Cardiac muscle cell (in vitro differentiated cells and primary cell): ENCODE results near the gene TOR1AIP1. TPM values are rescaled to one million over a fixed set of nuclear protein-coding genes. Genes with fewer than 3 reads are reported as not detected.
"Not testable (repeated sequence)": the region's sequence is repeated elsewhere in the genome, so short reads cannot be mapped to it uniquely, and the experiment has no call there.

ENCODE experiments used
- DNase-seq, 2 donors: peaks; one replicate each; pipeline versions ENCODE4 v3.0.0 to v3.0.0-alpha.2; 2010 to 2017; ENCODE audit warnings: low read depth in 1 of 2, low spot score in 1 of 2
- H3K27ac ChIP-seq: fragments of 200-600 bp; sonication (generic); 2 replicates; pipeline ENCODE4 v1.5.1; 2016
- H3K27me3 ChIP-seq: fragments of 200-600 bp; sonication (generic); 2 replicates; pipeline ENCODE4 v1.6.0; 2016; ENCODE audit warnings: control low read depth
- H3K36me3 ChIP-seq: fragments of 200-600 bp; sonication (generic); 2 replicates; pipeline ENCODE4 v1.5.1; 2016; ENCODE audit warnings: control low read depth
- H3K4me1 ChIP-seq: fragments of 200-600 bp; sonication (generic); 2 replicates; pipeline ENCODE4 v1.8.1; 2017; ENCODE audit warnings: low read depth, mild to moderate bottlenecking, mixed run types
- H3K4me3 ChIP-seq: fragments of 200-600 bp; sonication (generic); 2 replicates; pipeline ENCODE4 v1.5.1; 2016; ENCODE audit warnings: mild to moderate bottlenecking
- H3K9me3 ChIP-seq: fragments of 200-600 bp; sonication (generic); 2 replicates; pipeline ENCODE4 v1.5.1; 2017; ENCODE audit warnings: low read depth, mild to moderate bottlenecking, control low read depth
- polyA plus RNA-seq: library from polyadenylated mRNA; unstranded; fragments of >200 nt; fragmentation: Nextera tagmentation; extraction: Ambion mirVana; gene quantifications from 2 replicates; pipeline ENCODE4 v1.2.1, GENCODE V29; 2016
- total RNA-seq: library from RNA; depleted of rRNA; stranded (reverse); fragments of >200 nt; gene quantifications from 2 replicates; pipeline ENCODE4 v1.2.3, GENCODE V29; 2016
- TF ChIP-seq, protein P1 (sequence below): IDR thresholded peaks from 2 replicates; pipeline ENCODE4 v1.5.1; 2012; ENCODE audit warnings: low read depth, mild to moderate bottlenecking, low read length

Gene TOR1AIP1
- total RNA-seq (19.6 and 20.3 TPM in 2 replicates), polyA plus RNA-seq (18.2 and 24.0 TPM in 2 replicates)

DNA sequence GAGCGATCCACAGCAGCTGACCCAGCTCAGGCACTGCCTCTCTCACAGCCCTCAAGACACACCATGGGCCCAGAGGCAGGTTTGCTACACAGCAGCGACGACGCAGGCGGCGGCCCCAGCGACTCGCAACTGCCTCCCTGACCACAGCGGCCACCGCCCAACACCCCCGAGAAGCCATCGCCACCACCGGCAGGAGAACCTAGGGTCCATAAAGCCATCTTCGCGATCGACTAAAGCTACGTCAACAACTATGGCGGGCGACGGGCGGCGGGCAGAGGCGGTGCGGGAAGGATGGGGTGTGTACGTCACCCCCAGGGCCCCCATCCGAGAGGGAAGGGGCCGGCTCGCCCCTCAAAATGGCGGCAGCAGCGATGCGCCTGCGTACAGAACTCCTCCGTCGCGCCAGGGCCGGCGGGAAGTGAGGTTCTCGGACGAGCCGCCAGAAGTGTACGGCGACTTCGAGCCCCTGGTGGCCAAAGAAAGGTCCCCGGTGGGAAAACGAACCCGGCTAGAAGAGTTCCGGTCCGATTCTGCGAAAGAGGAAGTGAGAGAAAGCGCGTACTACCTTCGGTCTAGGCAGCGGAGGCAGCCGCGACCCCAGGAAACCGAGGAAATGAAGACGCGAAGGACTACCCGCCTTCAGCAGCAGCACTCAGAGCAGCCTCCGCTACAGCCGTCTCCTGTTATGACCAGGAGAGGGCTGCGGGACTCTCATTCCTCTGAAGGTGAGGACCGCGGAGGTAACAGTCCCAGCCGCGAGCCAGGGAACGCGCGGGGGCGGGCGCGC lies at the start of gene TOR1AIP1:
Gene TOR1AIP1, plus strand, starts transcription at position 33 of the 787 bp plus-strand sequence. Its CDS starts 218 bp downstream, at position 251.
- H3K27me3 ChIP-seq = no peaks in the 10 kb centered on the region
- peak; percentile 98 to 99 for DNase-seq
- TF ChIP-seq, protein P1, sequence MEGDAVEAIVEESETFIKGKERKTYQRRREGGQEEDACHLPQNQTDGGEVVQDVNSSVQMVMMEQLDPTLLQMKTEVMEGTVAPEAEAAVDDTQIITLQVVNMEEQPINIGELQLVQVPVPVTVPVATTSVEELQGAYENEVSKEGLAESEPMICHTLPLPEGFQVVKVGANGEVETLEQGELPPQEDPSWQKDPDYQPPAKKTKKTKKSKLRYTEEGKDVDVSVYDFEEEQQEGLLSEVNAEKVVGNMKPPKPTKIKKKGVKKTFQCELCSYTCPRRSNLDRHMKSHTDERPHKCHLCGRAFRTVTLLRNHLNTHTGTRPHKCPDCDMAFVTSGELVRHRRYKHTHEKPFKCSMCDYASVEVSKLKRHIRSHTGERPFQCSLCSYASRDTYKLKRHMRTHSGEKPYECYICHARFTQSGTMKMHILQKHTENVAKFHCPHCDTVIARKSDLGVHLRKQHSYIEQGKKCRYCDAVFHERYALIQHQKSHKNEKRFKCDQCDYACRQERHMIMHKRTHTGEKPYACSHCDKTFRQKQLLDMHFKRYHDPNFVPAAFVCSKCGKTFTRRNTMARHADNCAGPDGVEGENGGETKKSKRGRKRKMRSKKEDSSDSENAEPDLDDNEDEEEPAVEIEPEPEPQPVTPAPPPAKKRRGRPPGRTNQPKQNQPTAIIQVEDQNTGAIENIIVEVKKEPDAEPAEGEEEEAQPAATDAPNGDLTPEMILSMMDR = peak; percentile 35
- peak within 1 kb of the TSS; percentile 59 for H3K4me3 ChIP-seq
- peaks cover 19% of the 10 kb centered on the region for H3K36me3 ChIP-seq
- peaks cover 12% of the 10 kb centered on the region for H3K4me1 ChIP-seq
- H3K9me3 ChIP-seq = no peaks in the 10 kb centered on the region
- H3K27ac ChIP-seq = peak within 1 kb of the TSS; percentile 98

- not testable (repeated sequence) for H3K9me3 ChIP-seq, H3K36me3 ChIP-seq, DNase-seq, H3K27ac ChIP-seq, H3K27me3 ChIP-seq, H3K4me3 ChIP-seq, H3K4me1 ChIP-seq
Observed at GRCh38 chr1:179836686-179837445, 45.2 kb upstream of the TOR1AIP1 start.

DNA sequence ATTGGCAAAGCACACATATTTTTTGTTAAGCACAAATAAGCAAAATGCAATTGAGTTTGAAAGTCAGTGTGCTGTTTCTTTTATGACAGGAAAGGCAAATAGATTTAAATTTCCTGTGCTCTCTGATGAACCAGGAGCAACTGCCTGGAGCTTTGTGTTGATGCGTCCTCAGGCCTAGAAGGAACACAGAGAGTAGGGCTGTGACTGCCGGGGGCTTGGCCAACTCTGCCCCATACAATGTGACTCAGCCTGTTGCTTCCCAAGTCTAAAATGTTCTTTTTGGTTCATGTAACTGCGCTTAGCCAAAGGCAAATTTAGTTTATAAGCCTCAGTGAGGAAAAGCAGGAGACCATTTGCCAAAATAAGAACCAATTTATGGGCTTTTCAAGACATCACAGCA lies 42.0 kb upstream of the TOR1AIP1 start:
- no peaks in the 10 kb centered on the region for H3K4me1 ChIP-seq
- H3K27ac ChIP-seq = no peak overlapping the region
- H3K4me3 ChIP-seq = no peak overlapping the region
- peaks cover 6% of the 10 kb centered on the region for H3K36me3 ChIP-seq
- no peak for DNase-seq
- H3K9me3 ChIP-seq = no peaks in the 10 kb centered on the region
- TF ChIP-seq, protein P1 = no peak
- no peaks in the 10 kb centered on the region for H3K27me3 ChIP-seq

DNA sequence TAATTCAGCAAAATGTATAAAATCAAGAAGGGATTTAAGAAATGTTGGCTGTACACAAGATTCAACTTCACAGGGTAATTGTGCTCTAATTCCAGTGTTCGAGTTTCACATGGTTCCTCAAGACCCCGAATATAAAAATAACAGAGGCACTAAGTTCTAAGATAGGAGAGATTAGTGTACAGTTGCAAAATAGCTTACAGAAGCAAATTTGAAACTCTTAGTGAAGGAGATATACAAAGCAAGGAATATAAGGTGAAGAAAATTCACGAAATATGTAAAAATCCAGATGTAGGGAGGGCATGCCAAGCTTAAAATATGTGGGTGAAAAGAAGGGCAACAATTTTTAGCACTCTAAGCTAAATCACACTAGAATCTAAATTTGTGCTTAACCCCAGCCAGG lies 33.9 kb upstream of the TOR1AIP1 start:
- no peak overlapping the region for H3K27ac ChIP-seq
- no peak for DNase-seq
- H3K4me1 ChIP-seq = no peaks in the 10 kb centered on the region
- no peaks in the 10 kb centered on the region for H3K27me3 ChIP-seq
- TF ChIP-seq, protein P1 = no peak
- H3K4me3 ChIP-seq = no peak overlapping the region
- peaks cover 45% of the 10 kb centered on the region for H3K36me3 ChIP-seq
- no peaks in the 10 kb centered on the region for H3K9me3 ChIP-seq

GRCh38 chr1:179853102-179853501 lies 29.0 kb upstream of the TOR1AIP1 start:
- Histone ChIP-seq H3K9me3 (no peaks in the 10 kb centered on the region), H3K27me3 (no peaks in the 10 kb centered on the region), H3K4me3 (no peak overlapping the region), H3K27ac (no peak overlapping the region), H3K4me1 (no peaks in the 10 kb centered on the region), H3K36me3 (peaks cover 28% of the 10 kb centered on the region)
- no peak for DNase-seq
- TF ChIP-seq, protein P1 = no peak

DNA sequence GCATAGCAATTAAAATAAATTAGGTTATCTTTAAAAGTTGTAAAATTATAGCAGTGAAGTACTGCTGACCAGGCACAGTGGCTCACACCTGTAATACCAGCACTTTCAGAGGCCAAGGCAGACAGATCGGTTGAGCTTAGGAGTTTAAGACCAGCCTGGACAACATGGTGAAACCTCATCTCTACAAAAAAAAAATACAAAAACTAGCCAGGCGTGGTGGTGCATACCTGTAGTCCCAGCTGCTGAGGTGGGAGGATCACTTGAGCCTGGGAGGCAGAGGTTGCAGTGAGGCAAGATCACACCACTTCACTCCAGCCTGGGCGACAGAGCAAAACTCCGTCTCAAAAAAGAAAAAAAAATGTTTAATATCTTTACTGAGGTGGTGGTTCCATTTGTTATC lies 26.3 kb upstream of the TOR1AIP1 start:
- H3K4me3 ChIP-seq, H3K9me3 ChIP-seq, H3K27ac ChIP-seq, H3K4me1 ChIP-seq, DNase-seq, H3K27me3 ChIP-seq: not testable (repeated sequence)
- peaks cover 21% of the 10 kb centered on the region for H3K36me3 ChIP-seq
